Brain microvascular endothelial cell (primary cell): ENCODE data around the gene RALGAPA2.

ENCODE experiments used
- DNase-seq: peaks from one replicate; pipeline ENCODE4 v3.0.0-alpha.2; 2020
- H3K27ac ChIP-seq: fragments of 250-450 bp; sonication (Bioruptor Pico); 2 replicates; pipeline ENCODE4 v1.5.1; 2020; ENCODE audit warnings: mild to moderate bottlenecking, moderate library complexity
- H3K27me3 ChIP-seq: fragments of 250-450 bp; sonication (Bioruptor Pico); replicated peaks from 2 replicates; pipeline ENCODE4 v1.5.1; 2020; ENCODE audit warnings: mild to moderate bottlenecking
- H3K36me3 ChIP-seq: fragments of 250-450 bp; sonication (Bioruptor Pico); replicated peaks from 2 replicates; pipeline ENCODE4 v1.5.1; 2020; ENCODE audit warnings: mild to moderate bottlenecking
- H3K4me3 ChIP-seq: 2 replicates; pipeline ENCODE4 v1.5.1; 2011; ENCODE audit warnings: low read depth, mild to moderate bottlenecking, control low read depth, low read length, moderate library complexity
- in situ Hi-C: cut with HindIII; loops from 2 replicates; pipeline ENCODE4 v1.10.0; 2017; ENCODE audit warnings: low sequenced_read_pairs, low pct_ligation_motif_present
- TF ChIP-seq, protein P1 (sequence below): IDR thresholded peaks from 2 replicates; pipeline ENCODE4 v1.5.1; 2011; ENCODE audit warnings: low read depth, mild to moderate bottlenecking, moderate library complexity, low read length, control low read depth, inconsistent platforms; ENCODE audit errors: missing control alignments

RALGAPA2 gene

DNA sequence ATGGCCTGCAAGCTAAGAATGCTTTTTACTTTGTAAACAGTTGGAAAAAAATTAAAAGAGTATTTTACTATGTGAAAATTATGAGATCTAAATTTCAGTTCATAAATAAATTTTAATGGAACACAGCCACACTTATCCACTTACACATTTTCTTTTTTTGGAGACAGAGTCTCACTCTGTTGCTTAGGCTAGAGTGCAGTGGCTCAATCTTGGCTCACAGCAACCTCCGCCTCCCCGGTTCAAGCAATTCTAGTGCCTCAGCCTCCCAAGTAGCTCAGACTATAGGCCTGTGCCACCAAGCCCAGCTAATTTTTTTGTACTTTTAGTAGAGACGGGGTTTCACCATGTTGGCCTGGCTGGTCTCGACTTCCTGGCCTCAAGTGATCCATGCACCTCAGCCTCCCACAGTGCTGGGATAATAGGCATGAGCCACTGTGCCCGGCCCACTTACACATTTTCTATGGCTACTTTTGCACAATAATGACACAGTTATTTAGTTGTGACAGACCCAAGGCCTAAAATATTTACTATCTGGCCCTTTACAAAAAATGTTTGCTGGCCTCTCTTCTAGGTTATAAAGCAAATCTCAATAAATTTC lies 234.9 kb downstream of the RALGAPA2 start:
- H3K27ac ChIP-seq: no peak overlapping the region
- no peak for DNase-seq
- no peaks in the 10 kb centered on the region for H3K27me3 ChIP-seq
- in situ Hi-C loops: no loop called here
- TF ChIP-seq, protein P1, sequence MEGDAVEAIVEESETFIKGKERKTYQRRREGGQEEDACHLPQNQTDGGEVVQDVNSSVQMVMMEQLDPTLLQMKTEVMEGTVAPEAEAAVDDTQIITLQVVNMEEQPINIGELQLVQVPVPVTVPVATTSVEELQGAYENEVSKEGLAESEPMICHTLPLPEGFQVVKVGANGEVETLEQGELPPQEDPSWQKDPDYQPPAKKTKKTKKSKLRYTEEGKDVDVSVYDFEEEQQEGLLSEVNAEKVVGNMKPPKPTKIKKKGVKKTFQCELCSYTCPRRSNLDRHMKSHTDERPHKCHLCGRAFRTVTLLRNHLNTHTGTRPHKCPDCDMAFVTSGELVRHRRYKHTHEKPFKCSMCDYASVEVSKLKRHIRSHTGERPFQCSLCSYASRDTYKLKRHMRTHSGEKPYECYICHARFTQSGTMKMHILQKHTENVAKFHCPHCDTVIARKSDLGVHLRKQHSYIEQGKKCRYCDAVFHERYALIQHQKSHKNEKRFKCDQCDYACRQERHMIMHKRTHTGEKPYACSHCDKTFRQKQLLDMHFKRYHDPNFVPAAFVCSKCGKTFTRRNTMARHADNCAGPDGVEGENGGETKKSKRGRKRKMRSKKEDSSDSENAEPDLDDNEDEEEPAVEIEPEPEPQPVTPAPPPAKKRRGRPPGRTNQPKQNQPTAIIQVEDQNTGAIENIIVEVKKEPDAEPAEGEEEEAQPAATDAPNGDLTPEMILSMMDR: no peak
- H3K4me3 ChIP-seq: no peak overlapping the region
- no peaks in the 10 kb centered on the region for H3K36me3 ChIP-seq

DNA sequence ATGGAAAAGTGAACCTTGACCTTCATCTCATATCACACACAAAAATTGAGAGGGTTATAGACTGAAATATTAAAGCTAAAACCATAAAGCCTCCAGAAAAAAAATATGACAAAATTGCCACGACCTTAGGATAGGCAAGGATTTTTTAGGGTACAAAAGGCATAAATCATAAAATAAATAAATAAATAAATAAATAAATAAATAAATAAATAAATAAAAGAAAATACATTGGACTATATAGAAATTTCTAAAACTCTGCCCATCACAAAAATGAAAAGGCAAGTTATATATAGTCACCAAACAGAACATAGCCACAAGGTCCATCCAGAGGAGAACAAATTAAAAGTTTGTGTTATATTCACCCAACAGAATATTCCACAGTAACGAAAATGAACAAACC lies 235.9 kb downstream of the RALGAPA2 start:
- DNase-seq: no peak
- Histone ChIP-seq H3K36me3 (no peaks in the 10 kb centered on the region), H3K27ac (no peak overlapping the region), H3K27me3 (no peaks in the 10 kb centered on the region), H3K4me3 (no peak overlapping the region)
- TF ChIP-seq, protein P1: no peak
- in situ Hi-C loops: no loop called here

DNA sequence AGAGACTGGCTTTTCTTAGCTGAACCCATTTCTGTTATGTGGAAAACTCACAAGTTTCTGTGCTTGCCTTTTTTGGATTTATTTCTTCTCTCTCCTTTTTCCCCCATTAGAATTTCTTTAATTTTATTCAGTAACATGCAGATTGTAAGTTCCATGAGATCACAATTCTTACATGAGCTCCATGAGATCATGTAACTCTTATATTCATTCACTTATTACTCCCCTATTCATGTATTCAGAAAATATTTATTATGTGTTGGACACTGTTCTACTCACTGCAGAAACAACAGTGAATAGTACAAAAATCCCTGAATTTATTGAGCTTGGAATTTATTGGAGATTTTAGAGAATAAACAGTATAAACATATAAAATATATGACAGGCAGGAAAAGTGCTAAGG lies 238.8 kb downstream of the RALGAPA2 start:
- TF ChIP-seq, protein P1: no peak
- no peak for DNase-seq
- in situ Hi-C loops: no loop called here
- Histone ChIP-seq H3K36me3 (no peaks in the 10 kb centered on the region), H3K27ac (no peak overlapping the region), H3K27me3 (no peaks in the 10 kb centered on the region), H3K4me3 (no peak overlapping the region)

DNA sequence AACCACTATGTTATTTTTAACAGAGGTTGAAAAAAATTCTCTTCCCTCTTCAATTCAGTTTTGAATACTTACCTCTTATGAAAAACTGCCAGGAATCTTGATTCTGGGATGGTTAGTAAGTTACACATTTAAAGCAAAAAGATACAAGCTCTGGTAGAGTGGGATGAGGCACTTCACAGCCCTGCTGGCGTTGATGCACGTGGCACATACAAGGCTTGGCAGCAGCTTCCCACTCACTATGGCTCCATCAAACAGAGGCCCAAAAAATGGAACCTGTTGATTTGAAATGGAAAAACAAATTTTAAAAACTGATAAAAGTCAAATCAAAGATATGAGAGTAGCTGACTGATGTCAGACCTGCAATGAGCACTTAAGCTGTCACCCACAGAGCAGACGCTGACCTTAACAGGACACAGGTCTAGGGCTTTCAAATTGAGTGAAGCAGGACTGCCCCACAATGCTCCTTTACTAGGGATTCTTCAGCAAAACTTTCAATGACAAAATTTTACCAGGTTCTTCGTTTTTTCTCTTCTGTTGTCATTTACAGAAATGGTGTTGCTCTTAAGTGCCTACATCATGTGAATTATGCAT lies 239.7 kb downstream of the RALGAPA2 start:
- in situ Hi-C loops: no loop called here
- Histone ChIP-seq H3K36me3 (no peaks in the 10 kb centered on the region), H3K27me3 (no peaks in the 10 kb centered on the region)

DNA sequence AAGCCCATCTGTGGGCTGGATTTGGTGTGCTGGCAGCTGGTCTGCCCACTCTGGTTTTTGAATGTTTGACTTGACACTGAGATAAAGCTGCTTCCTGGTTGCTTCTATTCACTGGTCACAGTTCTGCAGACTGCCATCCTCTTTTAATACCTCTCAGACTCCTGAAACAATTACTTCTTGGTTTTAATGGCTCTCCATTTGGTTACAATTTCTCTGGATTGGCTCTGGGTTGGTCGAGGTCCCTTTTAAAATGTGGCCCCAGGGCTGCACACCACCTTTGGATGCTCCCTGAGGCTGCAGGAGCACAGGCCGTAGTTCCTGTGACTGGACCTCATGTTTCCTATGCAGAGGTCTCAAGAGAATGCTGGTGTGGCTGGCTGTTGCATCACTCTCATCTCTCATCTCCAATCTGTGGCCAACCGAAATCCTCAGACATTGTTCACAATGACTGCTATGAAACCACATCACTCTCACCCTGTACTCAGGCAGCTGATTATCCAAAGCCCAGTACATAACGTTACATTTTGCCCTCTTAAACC lies 246.0 kb downstream of the RALGAPA2 start:
- no peaks in the 10 kb centered on the region for H3K36me3 ChIP-seq
- H3K4me3 ChIP-seq: no peak overlapping the region
- no peak overlapping the region for H3K27ac ChIP-seq
- H3K27me3 ChIP-seq: no peaks in the 10 kb centered on the region
- TF ChIP-seq, protein P1: no peak
- DNase-seq: peak; percentile 80
- in situ Hi-C loops: no loop called here

More for the DNA sequence above, 239.7 kb downstream of the RALGAPA2 start:
- no peak for DNase-seq
- TF ChIP-seq, protein P1: no peak
- Histone ChIP-seq H3K27ac (no peak overlapping the region), H3K4me3 (no peak overlapping the region)
